ENCODE data around the gene TBC1D19.
"Not testable (repeated sequence)": the region's sequence is repeated elsewhere in the genome, so short reads cannot be mapped to it uniquely, and the experiment has no call there.

Gene TBC1D19

GRCh38 chr4:26601204-26601603 lies 17.3 kb downstream of the TBC1D19 start:
- no peak for DNase-seq (ENCODE audit: low read depth)

- DNase-seq (ENCODE audit: low read depth), result no peak
These were observed 23.9 kb downstream of the TBC1D19 start for GRCh38 chr4:26607776-26608175.

- no peak for DNase-seq (ENCODE audit: low read depth)
These were observed 25.5 kb downstream of the TBC1D19 start for GRCh38 chr4:26609391-26609790.

- no peak for DNase-seq (ENCODE audit: low read depth)
These were observed 26.0 kb downstream of the TBC1D19 start for GRCh38 chr4:26609868-26610267.

- DNase-seq (ENCODE audit: low read depth), result no peak
These were observed 27.5 kb downstream of the TBC1D19 start for GRCh38 chr4:26611372-26611771.

GRCh38 chr4:26611885-26612284 lies 28.0 kb downstream of the TBC1D19 start:
- DNase-seq (ENCODE audit: low read depth), result no peak

GRCh38 chr4:26613237-26613636 lies 29.4 kb downstream of the TBC1D19 start:
- peak; percentile 35 for DNase-seq (ENCODE audit: low read depth)

- no peak for DNase-seq (ENCODE audit: low read depth)
These were observed 29.9 kb downstream of the TBC1D19 start for GRCh38 chr4:26613735-26614134.

GRCh38 chr4:26619784-26620183 lies 35.9 kb downstream of the TBC1D19 start:
- DNase-seq (ENCODE audit: low read depth), result no peak

GRCh38 chr4:26621366-26621765 lies 37.5 kb downstream of the TBC1D19 start:
- no peak for DNase-seq (ENCODE audit: low read depth)

GRCh38 chr4:26622913-26623312 lies 39.0 kb downstream of the TBC1D19 start:
- no peak for DNase-seq (ENCODE audit: low read depth)

- not testable (repeated sequence) for DNase-seq (ENCODE audit: low read depth)
These were observed 42.8 kb downstream of the TBC1D19 start for GRCh38 chr4:26626658-26627057.

- no peak for DNase-seq (ENCODE audit: low read depth)
These were observed 49.0 kb downstream of the TBC1D19 start for GRCh38 chr4:26632916-26633315.

- no peak for DNase-seq (ENCODE audit: low read depth)
These were observed 50.4 kb downstream of the TBC1D19 start for GRCh38 chr4:26634237-26634636.

- no peak for DNase-seq (ENCODE audit: low read depth)
These were observed 52.6 kb downstream of the TBC1D19 start for GRCh38 chr4:26636458-26636857.

GRCh38 chr4:26640639-26641038 lies 56.8 kb downstream of the TBC1D19 start:
- not testable (repeated sequence) for DNase-seq (ENCODE audit: low read depth)

- DNase-seq (ENCODE audit: low read depth), result no peak
These were observed 63.8 kb downstream of the TBC1D19 start for GRCh38 chr4:26647523-26648224.

- DNase-seq (ENCODE audit: low read depth), result no peak
These were observed 64.4 kb downstream of the TBC1D19 start for GRCh38 chr4:26648260-26648659.

- DNase-seq (ENCODE audit: low read depth), result no peak
These were observed 76.4 kb downstream of the TBC1D19 start for GRCh38 chr4:26660261-26660660.

- DNase-seq (ENCODE audit: low read depth), result no peak
These were observed 80.0 kb downstream of the TBC1D19 start for GRCh38 chr4:26663888-26664287.

- no peak for DNase-seq (ENCODE audit: low read depth)
These were observed 87.1 kb downstream of the TBC1D19 start for GRCh38 chr4:26670903-26671537.

GRCh38 chr4:26679040-26679695 lies 95.3 kb downstream of the TBC1D19 start:
- not testable (repeated sequence) for DNase-seq (ENCODE audit: low read depth)

- no peak for DNase-seq (ENCODE audit: low read depth)
These were observed 98.6 kb downstream of the TBC1D19 start for GRCh38 chr4:26682436-26682835.

All from stromal cell of bone marrow (primary cell).